Breast epithelium (tissue), 4 donors: ENCODE results near the gene ABCA13. TPM values are rescaled to one million over a fixed set of nuclear protein-coding genes. Genes with fewer than 3 reads are reported as not detected.
"Not testable (repeated sequence)": the region's sequence is repeated elsewhere in the genome, so short reads cannot be mapped to it uniquely, and the experiment has no call there.

Experiments
- DNase-seq, 2 donors: peaks; one replicate each; pipeline ENCODE4 v3.0.0-alpha.2; 2019; ENCODE audit warnings: low spot score in 2 of 2
- H3K27ac ChIP-seq, 2 donors: fragments of 200-600 bp; sonication (generic) in 1 of 2; one replicate each; pipeline ENCODE4 v1.5.1; 2016 to 2019; ENCODE audit warnings: mild to moderate bottlenecking in 1 of 2
- H3K27me3 ChIP-seq, 2 donors: fragments of 200-600 bp; sonication (generic) in 1 of 2; one replicate each; pipeline versions ENCODE4 v1.5.1 to v1.6.0; 2017 to 2019; ENCODE audit warnings: control low read depth in 1 of 2, mild to moderate bottlenecking in 1 of 2
- H3K36me3 ChIP-seq: fragments of 200-600 bp; one replicate; pipeline ENCODE4 v1.5.1; 2019
- H3K4me1 ChIP-seq, 2 donors: fragments of 200-600 bp; sonication (generic); one replicate each; pipeline ENCODE4 v1.5.1; 2016 to 2019; ENCODE audit warnings: control low read depth in 1 of 2
- H3K4me3 ChIP-seq, 3 donors: fragments of 200-600 bp; sonication (generic); 1 replicate in 2 of 3; 2 replicates in 1 of 3; pipeline ENCODE4 v1.5.1; 2016 to 2019; ENCODE audit warnings: mild to moderate bottlenecking in 3 of 3, moderate library complexity in 2 of 3
- H3K9me3 ChIP-seq, 2 donors: fragments of 200-600 bp; sonication (generic) in 1 of 2; one replicate each; pipeline ENCODE4 v1.5.1; 2016 to 2019; ENCODE audit warnings: control low read depth in 1 of 2
- POLR2A ChIP-seq: fragments of 450-650 bp; IDR thresholded peaks from one replicate; pipeline ENCODE4 v1.6.1; 2016; ENCODE audit warnings: antibody characterized with exemption, mild to moderate bottlenecking, moderate library complexity
- POLR2AphosphoS5 ChIP-seq, 3 donors: sonication (generic); formaldehyde crosslinking; IDR thresholded peaks; one replicate each; pipeline ENCODE4 v1.6.1; 2017; ENCODE audit warnings: antibody characterized with exemption in 3 of 3
- intact Hi-C: fragments of 100-400 bp; cut with DNase I; formaldehyde crosslinking; loops from one replicate; pipeline ENCODE4 v1.15.1; 2023; ENCODE audit warnings: low total_unique reads
- total RNA-seq, 3 donors: library from RNA; depleted of rRNA; stranded (reverse); fragments of >200 nt; gene quantifications; one replicate each; pipeline ENCODE4 v1.1.0, GENCODE V29; 2016
- TF ChIP-seq, protein P1 (sequence below), 3 donors: fragments of 450-650 bp; IDR thresholded peaks; one replicate each; pipeline ENCODE4 v1.5.1; 2016 to 2017; ENCODE audit warnings: antibody characterized with exemption in 3 of 3, mild to moderate bottlenecking in 3 of 3, moderate library complexity in 3 of 3

Gene ABCA13
- total RNA-seq, 3 donors from 2014 or later: under 0.01 to 0.29 (median under 0.01) TPM

DNA sequence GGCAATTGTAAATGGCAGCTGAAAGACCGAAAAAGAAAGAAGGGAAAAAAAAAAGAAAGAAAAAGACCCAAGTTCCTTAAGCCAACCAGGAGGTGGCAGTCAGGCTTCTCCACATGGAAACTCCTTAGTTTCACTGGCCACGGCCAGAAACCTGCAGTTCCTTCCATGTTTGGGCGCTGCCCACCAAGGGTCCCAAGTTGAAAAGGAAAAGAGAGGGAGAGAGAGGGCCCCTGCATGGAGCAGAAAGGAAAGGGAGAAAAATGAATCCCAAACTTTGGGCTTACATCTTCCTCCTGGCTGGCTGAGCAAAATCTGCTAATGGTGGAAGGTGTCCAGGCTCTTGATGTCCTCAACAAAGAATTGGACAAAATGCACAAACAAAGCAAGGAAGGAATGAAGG lies 31.8 kb upstream of the ABCA13 start:
- no peak for DNase-seq
- Histone ChIP-seq H3K9me3 (no peaks in the 10 kb centered on the region), H3K4me3 (no peak overlapping the region), H3K27ac (no peak overlapping the region), H3K36me3 (no peaks in the 10 kb centered on the region), H3K27me3 (no peaks in the 10 kb centered on the region), H3K4me1 (no peaks in the 10 kb centered on the region)
- intact Hi-C loops: no loop called here
- TF ChIP-seq, protein P1, sequence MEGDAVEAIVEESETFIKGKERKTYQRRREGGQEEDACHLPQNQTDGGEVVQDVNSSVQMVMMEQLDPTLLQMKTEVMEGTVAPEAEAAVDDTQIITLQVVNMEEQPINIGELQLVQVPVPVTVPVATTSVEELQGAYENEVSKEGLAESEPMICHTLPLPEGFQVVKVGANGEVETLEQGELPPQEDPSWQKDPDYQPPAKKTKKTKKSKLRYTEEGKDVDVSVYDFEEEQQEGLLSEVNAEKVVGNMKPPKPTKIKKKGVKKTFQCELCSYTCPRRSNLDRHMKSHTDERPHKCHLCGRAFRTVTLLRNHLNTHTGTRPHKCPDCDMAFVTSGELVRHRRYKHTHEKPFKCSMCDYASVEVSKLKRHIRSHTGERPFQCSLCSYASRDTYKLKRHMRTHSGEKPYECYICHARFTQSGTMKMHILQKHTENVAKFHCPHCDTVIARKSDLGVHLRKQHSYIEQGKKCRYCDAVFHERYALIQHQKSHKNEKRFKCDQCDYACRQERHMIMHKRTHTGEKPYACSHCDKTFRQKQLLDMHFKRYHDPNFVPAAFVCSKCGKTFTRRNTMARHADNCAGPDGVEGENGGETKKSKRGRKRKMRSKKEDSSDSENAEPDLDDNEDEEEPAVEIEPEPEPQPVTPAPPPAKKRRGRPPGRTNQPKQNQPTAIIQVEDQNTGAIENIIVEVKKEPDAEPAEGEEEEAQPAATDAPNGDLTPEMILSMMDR (IDR thresholded peaks at IDR 0.05): no peak
- TF ChIP-seq POLR2AphosphoS5 (IDR thresholded peaks at IDR 0.05) (no peak), POLR2A (no peak)

DNA sequence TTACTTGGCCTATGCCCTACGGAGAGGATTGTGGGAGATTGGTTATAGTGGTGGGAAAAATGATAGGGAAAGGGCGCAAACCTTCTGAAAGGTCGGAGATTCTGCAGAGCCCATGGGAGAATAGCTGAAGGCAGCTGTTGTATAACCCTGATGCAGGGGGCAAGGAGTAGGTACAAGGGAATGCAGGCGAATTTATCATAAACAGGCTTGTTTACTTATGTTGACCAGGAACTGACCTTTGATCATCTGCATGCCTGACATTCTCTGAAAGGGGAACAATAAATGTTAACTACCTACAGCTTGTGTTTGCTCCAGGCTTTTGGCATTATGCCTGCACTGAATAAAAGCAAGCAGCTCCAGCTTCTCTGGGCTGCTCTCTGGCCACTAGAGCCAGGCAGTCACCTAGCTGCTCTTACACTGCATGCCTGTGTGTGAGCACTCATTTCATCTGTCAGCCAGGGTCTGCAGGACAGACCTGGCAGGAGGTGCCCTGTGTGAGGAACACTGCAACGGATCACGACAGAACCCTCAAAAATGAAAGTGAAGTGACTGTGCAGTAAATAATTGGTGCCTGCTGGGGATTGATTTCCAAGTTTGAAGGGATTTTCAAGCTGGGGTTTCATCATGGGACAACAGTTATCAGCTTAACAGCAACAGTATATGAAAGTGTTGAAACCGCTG lies 31.1 kb upstream of the ABCA13 start:
- Histone ChIP-seq H3K4me3 (peak overlapping the region in 1 of 3 donors; percentile 44), H3K27ac (peak overlapping the region in 1 of 2 donors; percentile 5), H3K4me1 (no peaks in the 10 kb centered on the region), H3K36me3 (no peaks in the 10 kb centered on the region), H3K27me3 (no peaks in the 10 kb centered on the region), H3K9me3 (no peaks in the 10 kb centered on the region)
- intact Hi-C loops: no loop called here
- TF ChIP-seq POLR2AphosphoS5 (IDR thresholded peaks at IDR 0.05): no peak
- TF ChIP-seq POLR2A: no peak
- TF ChIP-seq, protein P1 (IDR thresholded peaks at IDR 0.05): no peak
- DNase-seq: no peak

DNA sequence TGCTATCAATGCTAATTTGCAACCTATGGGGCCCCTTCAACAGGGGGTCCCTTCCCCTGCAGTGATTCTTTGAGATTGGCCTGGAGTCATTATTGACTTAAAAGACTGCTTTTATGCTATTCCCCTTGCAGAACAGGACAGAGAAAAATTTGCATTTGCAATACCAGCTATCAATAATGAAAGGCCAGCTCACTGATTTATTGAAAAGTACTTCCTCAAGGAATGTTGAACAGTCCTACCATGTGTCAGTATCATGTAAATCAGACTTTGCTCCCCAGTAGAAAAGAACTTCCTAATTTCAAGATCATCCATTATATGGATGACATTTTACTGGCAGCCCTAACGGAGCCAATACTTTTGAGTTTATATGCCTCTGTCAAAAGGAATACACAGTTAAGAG lies 29.7 kb upstream of the ABCA13 start:
- H3K9me3 ChIP-seq: no peaks in the 10 kb centered on the region
- DNase-seq: no peak
- no peaks in the 10 kb centered on the region for H3K4me1 ChIP-seq
- TF ChIP-seq POLR2A (no peak), POLR2AphosphoS5 (IDR thresholded peaks at IDR 0.05) (no peak)
- TF ChIP-seq, protein P1 (IDR thresholded peaks at IDR 0.05): no peak
- H3K27ac ChIP-seq: no peak overlapping the region
- intact Hi-C loops: no loop called here
- no peaks in the 10 kb centered on the region for H3K27me3 ChIP-seq
- no peak overlapping the region for H3K4me3 ChIP-seq
- H3K36me3 ChIP-seq: no peaks in the 10 kb centered on the region

DNA sequence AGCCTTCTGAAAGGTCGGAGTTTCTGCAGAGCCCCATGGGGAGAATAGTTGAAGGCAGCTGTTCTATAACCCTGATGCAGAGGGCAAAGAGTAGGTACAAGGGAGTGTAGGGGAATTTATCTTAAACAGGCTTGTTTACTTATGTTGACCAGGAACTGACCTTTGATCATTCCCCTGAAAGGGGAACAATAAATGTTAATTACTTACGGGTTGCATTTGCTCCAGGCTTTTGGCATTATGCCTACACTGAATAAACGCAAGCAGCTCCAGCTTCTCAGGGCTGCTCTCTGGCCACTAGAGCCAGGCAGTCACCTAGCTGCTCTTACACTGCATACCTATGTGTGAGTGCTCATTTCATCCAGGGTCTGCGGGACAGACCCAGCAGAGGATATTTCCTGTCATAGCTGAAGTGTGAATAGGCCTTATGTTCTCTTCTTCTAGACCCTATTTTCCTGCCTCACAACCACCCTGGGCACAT lies 26.9 kb upstream of the ABCA13 start:
- TF ChIP-seq POLR2A (no peak), POLR2AphosphoS5 (IDR thresholded peaks at IDR 0.05) (no peak)
- TF ChIP-seq, protein P1 (IDR thresholded peaks at IDR 0.05): no peak
- H3K4me3 ChIP-seq: no peak overlapping the region
- no peaks in the 10 kb centered on the region for H3K9me3 ChIP-seq
- intact Hi-C loops: no loop called here
- no peak overlapping the region for H3K27ac ChIP-seq
- no peak for DNase-seq
- no peaks in the 10 kb centered on the region for H3K36me3 ChIP-seq
- no peaks in the 10 kb centered on the region for H3K4me1 ChIP-seq
- no peaks in the 10 kb centered on the region for H3K27me3 ChIP-seq

DNA sequence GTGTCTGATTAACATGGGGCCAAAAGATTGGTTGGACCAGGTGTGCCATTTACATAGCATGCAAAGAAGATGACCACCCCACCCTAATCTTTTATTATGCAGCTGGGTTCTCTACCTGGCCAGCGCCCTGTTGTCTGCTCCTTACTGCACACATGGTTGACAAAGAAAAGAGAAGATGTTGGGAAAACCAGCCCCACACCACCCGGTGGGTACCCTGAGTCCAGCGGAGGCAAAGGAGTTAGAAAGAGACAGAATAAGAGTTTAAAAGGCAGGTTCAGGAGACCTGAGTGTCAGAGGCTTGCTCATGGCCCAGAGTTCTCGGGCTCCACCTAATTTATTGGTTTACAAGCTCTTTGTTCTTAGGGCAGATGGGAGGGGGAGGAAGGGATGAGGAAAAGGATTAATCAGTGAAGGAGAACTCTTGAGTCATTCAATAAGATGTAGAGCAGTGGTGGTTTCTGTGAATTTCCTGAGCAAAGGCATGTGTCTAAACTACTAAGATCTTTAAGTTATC lies 24.1 kb upstream of the ABCA13 start:
- H3K9me3 ChIP-seq: no peaks in the 10 kb centered on the region
- H3K27me3 ChIP-seq: no peaks in the 10 kb centered on the region
- no peak overlapping the region for H3K27ac ChIP-seq
- H3K4me3 ChIP-seq: no peak overlapping the region
- H3K4me1 ChIP-seq: no peaks in the 10 kb centered on the region
- no peaks in the 10 kb centered on the region for H3K36me3 ChIP-seq
- intact Hi-C loops: no loop called here
- DNase-seq: no peak
- TF ChIP-seq, protein P1 (IDR thresholded peaks at IDR 0.05): no peak
- TF ChIP-seq POLR2AphosphoS5 (IDR thresholded peaks at IDR 0.05): no peak
- TF ChIP-seq POLR2A: no peak

DNA sequence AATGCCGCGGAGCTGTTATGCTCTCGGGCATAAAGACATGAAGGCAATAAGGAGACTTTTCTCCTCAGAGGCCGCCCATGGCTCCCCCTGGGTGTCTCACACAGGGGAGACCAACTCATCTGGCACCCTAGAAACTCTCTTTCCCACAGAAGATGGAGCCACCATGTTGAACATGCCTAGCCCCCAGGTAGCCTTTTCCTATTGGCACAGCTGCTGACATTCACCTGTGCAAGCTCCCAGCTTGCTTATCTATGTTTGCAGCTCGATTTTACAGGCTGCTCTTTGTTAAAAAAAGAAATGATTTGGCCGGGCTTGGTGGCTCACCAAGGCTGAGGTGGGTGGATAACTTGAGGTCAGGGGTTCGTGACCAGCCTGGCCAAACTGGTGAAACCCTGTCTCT lies 23.6 kb upstream of the ABCA13 start:
- H3K4me3 ChIP-seq, intact Hi-C loops, H3K36me3 ChIP-seq, H3K4me1 ChIP-seq, H3K27me3 ChIP-seq, H3K27ac ChIP-seq, DNase-seq, H3K9me3 ChIP-seq: not testable (repeated sequence)
